ENCODE data around the gene RIC8A.

DNA sequence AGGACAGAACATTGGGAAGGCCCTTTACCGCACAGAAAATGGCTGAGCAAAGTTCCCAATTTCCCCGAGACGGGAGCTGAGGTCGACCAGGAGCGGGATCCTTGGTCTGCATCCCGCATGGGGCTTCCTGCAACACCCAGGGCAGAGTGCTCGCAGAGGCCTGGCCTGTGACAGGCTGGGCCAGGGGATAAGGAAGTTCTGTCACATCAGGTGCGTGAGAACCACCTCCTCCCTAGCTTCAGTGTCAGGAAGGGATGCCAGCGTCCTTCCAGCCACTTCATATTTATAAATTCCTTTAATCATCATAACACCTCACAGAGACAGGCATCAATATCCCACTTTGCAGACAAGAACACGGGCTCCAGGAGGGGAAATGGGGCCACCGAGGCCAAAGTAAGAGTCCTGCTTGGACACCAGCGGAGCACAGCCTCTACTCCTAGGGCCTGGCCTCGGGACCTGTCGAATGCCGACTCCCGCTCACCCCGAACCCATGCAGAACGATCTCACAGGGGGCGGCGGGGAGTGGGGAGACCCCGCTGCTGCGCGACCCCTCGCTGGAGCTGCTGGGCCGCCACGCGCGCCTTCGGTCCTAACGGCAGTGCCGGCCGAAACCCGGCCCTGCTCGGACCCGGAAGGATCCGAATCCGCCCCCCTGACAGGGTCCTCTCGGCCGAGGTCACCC, 841 bp upstream of the RIC8A start:
- TF ChIP-seq, protein P1, sequence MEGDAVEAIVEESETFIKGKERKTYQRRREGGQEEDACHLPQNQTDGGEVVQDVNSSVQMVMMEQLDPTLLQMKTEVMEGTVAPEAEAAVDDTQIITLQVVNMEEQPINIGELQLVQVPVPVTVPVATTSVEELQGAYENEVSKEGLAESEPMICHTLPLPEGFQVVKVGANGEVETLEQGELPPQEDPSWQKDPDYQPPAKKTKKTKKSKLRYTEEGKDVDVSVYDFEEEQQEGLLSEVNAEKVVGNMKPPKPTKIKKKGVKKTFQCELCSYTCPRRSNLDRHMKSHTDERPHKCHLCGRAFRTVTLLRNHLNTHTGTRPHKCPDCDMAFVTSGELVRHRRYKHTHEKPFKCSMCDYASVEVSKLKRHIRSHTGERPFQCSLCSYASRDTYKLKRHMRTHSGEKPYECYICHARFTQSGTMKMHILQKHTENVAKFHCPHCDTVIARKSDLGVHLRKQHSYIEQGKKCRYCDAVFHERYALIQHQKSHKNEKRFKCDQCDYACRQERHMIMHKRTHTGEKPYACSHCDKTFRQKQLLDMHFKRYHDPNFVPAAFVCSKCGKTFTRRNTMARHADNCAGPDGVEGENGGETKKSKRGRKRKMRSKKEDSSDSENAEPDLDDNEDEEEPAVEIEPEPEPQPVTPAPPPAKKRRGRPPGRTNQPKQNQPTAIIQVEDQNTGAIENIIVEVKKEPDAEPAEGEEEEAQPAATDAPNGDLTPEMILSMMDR (IDR thresholded peaks at IDR 0.05): no peak
- TF ChIP-seq POLR2A (IDR thresholded peaks at IDR 0.05): no peak
